Erythroblast (primary cell): ENCODE data around the gene SMPX.

Experiments
- GATA1 ChIP-seq: IDR thresholded peaks from 2 replicates; pipeline ENCODE4 v1.6.1; 2011; ENCODE audit warnings: low read depth, mild to moderate bottlenecking, control low read depth, low read length, moderate library complexity
- POLR2A ChIP-seq: IDR thresholded peaks from 2 replicates; pipeline ENCODE4 v1.6.1; 2011; ENCODE audit warnings: mild to moderate bottlenecking, low read length

- TF ChIP-seq POLR2A (no peak), GATA1 (no peak)
Observed at GRCh38 chrX:21800344-21800770, 42.4 kb upstream of the SMPX start.
